ENCODE results near the gene ERBB4. TPM values are rescaled to one million over a fixed set of nuclear protein-coding genes. Genes with fewer than 3 reads are reported as not detected.

The ERBB4 gene
- total RNA-seq, 3 donors from 2014 or later = 1.6 to 53.1 (median 18.4) TPM

GRCh38 chr2:212213191-212213590, 325.4 kb downstream of the ERBB4 start:
- Histone ChIP-seq H3K4me1 (no peaks in the 10 kb centered on the region), H3K9me3 (no peaks in the 10 kb centered on the region), H3K27ac (no peak overlapping the region), H3K27me3 (no peaks in the 10 kb centered on the region), H3K4me3 (no peak overlapping the region), H3K36me3 (no peaks in the 10 kb centered on the region)
- intact Hi-C loops (cut with DNase I; ENCODE audit: low total_unique reads) = no loop called here
- no peak for DNase-seq (ENCODE audit: low spot score in 2 of 2)
- no peak for TF ChIP-seq POLR2AphosphoS5 (IDR thresholded peaks at IDR 0.05)
- TF ChIP-seq, protein P1, sequence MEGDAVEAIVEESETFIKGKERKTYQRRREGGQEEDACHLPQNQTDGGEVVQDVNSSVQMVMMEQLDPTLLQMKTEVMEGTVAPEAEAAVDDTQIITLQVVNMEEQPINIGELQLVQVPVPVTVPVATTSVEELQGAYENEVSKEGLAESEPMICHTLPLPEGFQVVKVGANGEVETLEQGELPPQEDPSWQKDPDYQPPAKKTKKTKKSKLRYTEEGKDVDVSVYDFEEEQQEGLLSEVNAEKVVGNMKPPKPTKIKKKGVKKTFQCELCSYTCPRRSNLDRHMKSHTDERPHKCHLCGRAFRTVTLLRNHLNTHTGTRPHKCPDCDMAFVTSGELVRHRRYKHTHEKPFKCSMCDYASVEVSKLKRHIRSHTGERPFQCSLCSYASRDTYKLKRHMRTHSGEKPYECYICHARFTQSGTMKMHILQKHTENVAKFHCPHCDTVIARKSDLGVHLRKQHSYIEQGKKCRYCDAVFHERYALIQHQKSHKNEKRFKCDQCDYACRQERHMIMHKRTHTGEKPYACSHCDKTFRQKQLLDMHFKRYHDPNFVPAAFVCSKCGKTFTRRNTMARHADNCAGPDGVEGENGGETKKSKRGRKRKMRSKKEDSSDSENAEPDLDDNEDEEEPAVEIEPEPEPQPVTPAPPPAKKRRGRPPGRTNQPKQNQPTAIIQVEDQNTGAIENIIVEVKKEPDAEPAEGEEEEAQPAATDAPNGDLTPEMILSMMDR (IDR thresholded peaks at IDR 0.05) = no peak
- TF ChIP-seq POLR2A (IDR thresholded peaks at IDR 0.05) = no peak

GRCh38 chr2:212208467-212208866, 330.1 kb downstream of the ERBB4 start:
- no peaks in the 10 kb centered on the region for H3K27me3 ChIP-seq
- no peaks in the 10 kb centered on the region for H3K4me1 ChIP-seq
- intact Hi-C loops (cut with DNase I; ENCODE audit: low total_unique reads) = no loop called here
- no peak overlapping the region for H3K27ac ChIP-seq
- no peaks in the 10 kb centered on the region for H3K9me3 ChIP-seq
- H3K4me3 ChIP-seq = no peak overlapping the region
- H3K36me3 ChIP-seq = no peaks in the 10 kb centered on the region
- DNase-seq (ENCODE audit: low spot score in 2 of 2) = no peak
- TF ChIP-seq POLR2AphosphoS5 (IDR thresholded peaks at IDR 0.05) (no peak), POLR2A (IDR thresholded peaks at IDR 0.05) (no peak)
- TF ChIP-seq, protein P1 (IDR thresholded peaks at IDR 0.05) = no peak

DNA sequence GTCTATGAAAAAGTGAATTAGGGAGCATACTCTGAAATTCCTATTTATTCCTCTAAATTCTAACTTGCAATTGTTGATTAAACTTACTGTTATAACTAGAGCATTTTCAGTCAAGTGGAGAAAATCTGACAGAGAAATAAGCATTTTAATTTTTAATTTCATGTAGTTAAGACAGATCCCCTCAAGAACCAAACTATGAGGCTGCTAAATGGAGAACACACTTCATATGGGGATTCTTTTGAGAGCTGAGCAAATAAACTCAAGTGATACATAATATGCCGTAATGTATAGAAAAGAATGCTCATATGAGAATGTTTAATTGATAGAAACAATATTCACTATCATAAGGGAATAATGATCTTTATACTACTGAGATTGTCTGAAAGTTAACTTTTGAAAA, 340.8 kb downstream of the ERBB4 start:
- Histone ChIP-seq H3K27me3 (no peaks in the 10 kb centered on the region), H3K27ac (no peak overlapping the region), H3K36me3 (no peaks in the 10 kb centered on the region), H3K9me3 (no peaks in the 10 kb centered on the region), H3K4me1 (no peaks in the 10 kb centered on the region), H3K4me3 (no peak overlapping the region)
- TF ChIP-seq POLR2AphosphoS5 (IDR thresholded peaks at IDR 0.05) (no peak), POLR2A (IDR thresholded peaks at IDR 0.05) (no peak)
- TF ChIP-seq, protein P1 (IDR thresholded peaks at IDR 0.05) = no peak
- no peak for DNase-seq (ENCODE audit: low spot score in 2 of 2)
- intact Hi-C loops (cut with DNase I; ENCODE audit: low total_unique reads) = no loop called here

- no peaks in the 10 kb centered on the region for H3K36me3 ChIP-seq
- H3K9me3 ChIP-seq = no peaks in the 10 kb centered on the region
- DNase-seq (ENCODE audit: low spot score in 2 of 2) = no peak
- TF ChIP-seq, protein P1 (IDR thresholded peaks at IDR 0.05) = no peak
- TF ChIP-seq POLR2A (IDR thresholded peaks at IDR 0.05) = no peak
- no peak for TF ChIP-seq POLR2AphosphoS5 (IDR thresholded peaks at IDR 0.05)
- H3K27me3 ChIP-seq = no peaks in the 10 kb centered on the region
- H3K4me1 ChIP-seq = no peaks in the 10 kb centered on the region
- no peak overlapping the region for H3K4me3 ChIP-seq
- intact Hi-C loops (cut with DNase I; ENCODE audit: low total_unique reads) = no loop called here
- no peak overlapping the region for H3K27ac ChIP-seq
These were observed 343.0 kb downstream of the ERBB4 start for GRCh38 chr2:212195626-212196025.

DNA sequence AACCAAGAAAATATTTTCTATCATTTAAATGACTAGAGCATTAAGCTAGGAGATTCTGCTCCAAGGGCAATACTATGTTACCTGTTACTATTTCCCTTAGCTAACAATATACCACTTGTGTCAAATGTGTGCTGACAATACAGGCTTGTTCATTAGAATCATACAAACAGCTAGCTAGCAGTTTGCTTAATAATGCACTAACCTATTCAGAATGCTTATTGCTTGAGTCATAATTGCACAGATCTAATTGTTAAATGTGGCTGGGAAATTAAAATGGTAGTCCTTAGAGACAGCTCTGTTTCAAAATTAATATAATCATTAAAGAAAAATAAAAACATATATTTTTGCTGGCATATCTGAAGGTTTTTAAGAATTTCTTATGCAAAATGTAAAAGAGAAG, 344.2 kb downstream of the ERBB4 start:
- H3K4me1 ChIP-seq = no peaks in the 10 kb centered on the region
- intact Hi-C loops (cut with DNase I; ENCODE audit: low total_unique reads) = no loop called here
- no peak overlapping the region for H3K27ac ChIP-seq
- no peak for DNase-seq (ENCODE audit: low spot score in 2 of 2)
- TF ChIP-seq, protein P1 (IDR thresholded peaks at IDR 0.05) = no peak
- no peak for TF ChIP-seq POLR2AphosphoS5 (IDR thresholded peaks at IDR 0.05)
- TF ChIP-seq POLR2A (IDR thresholded peaks at IDR 0.05) = no peak
- H3K4me3 ChIP-seq = no peak overlapping the region
- H3K9me3 ChIP-seq = no peaks in the 10 kb centered on the region
- H3K36me3 ChIP-seq = no peaks in the 10 kb centered on the region
- no peaks in the 10 kb centered on the region for H3K27me3 ChIP-seq

Measured in breast epithelium (tissue), 4 donors.